ENCODE results near the gene DNMT3A.

Gene DNMT3A

DNA sequence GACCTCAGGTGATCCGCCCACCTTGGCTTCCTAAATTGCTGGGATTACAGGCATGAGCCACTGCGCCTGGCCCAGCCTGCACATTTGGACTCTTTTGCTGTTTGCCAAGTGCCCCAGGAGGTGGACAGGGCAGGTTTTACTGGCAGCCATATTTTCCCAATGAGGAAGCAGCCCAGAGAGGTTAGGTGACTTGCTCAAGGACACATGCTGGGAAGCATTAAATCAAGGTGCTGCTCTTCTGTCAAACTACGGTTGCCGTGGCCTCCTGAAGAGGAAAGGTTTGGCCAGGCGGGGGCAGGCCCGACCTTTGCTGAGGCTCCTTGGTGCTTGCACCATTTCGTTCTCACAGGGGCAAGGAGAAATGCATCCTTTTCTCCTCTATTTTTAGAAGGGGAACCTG is 44.0 kb downstream of the DNMT3A start:
- Histone ChIP-seq H3K4me3 (ENCODE audit: insufficient read depth in 1 of 2, low read depth in 1 of 2, low read length in 2 of 2) (no peak overlapping the region), H2AFZ (ENCODE audit: low read depth, low read length) (no peak overlapping the region), H3K14ac (ENCODE audit: low read length in 2 of 2) (no peak overlapping the region), H4K8ac (ENCODE audit: low read length) (no peak overlapping the region), H3K4me1 (ENCODE audit: control insufficient read depth, insufficient read depth, low read depth, low read length) (peaks cover 32% of the 10 kb centered on the region), H2AK5ac (ENCODE audit: low read length, severe bottlenecking) (no peak overlapping the region), H3K27me3 (ENCODE audit: control insufficient read depth in 1 of 2, insufficient read depth in 1 of 2, low read length in 2 of 2) (no peaks in the 10 kb centered on the region), H3K36me3 (ENCODE audit: control insufficient read depth in 1 of 2, insufficient read depth in 2 of 2, low read depth in 1 of 2, low read length in 2 of 2) (peaks cover 25 to 50% of the 10 kb centered on the region in 2 experiments), H3K23ac (ENCODE audit: low read length in 2 of 2) (no peak overlapping the region), H2BK120ac (ENCODE audit: low read depth, low read length) (no peak overlapping the region), H4K91ac (ENCODE audit: low read length) (no peak overlapping the region), H2BK12ac (ENCODE audit: low read length in 2 of 2) (no peak overlapping the region), H3K4ac (ENCODE audit: low read depth in 1 of 2, low read length in 2 of 2) (no peak overlapping the region), H3K9me3 (ENCODE audit: control insufficient read depth, low read length) (no peaks in the 10 kb centered on the region), H3K79me1 (replicated peaks; ENCODE audit: low read length, poor library complexity, severe bottlenecking) (peaks cover 3% of the 10 kb centered on the region), H2BK5ac (ENCODE audit: low read depth, low read length, poor library complexity, severe bottlenecking) (no peak overlapping the region), H3K4me2 (ENCODE audit: low read length, poor library complexity, severe bottlenecking) (no peak overlapping the region), H3K27ac (ENCODE audit: low read length, poor library complexity, severe bottlenecking) (no peak overlapping the region), H2BK15ac (ENCODE audit: low read depth, poor library complexity, severe bottlenecking) (no peak overlapping the region), H3K18ac (ENCODE audit: low read depth in 1 of 2, low read length in 2 of 2) (no peak overlapping the region), H3K9ac (ENCODE audit: low read length) (no peak overlapping the region)
- 82% methylated on average over 7 of the region's 7 CpGs for WGBS
- no peak for DNase-seq

DNA sequence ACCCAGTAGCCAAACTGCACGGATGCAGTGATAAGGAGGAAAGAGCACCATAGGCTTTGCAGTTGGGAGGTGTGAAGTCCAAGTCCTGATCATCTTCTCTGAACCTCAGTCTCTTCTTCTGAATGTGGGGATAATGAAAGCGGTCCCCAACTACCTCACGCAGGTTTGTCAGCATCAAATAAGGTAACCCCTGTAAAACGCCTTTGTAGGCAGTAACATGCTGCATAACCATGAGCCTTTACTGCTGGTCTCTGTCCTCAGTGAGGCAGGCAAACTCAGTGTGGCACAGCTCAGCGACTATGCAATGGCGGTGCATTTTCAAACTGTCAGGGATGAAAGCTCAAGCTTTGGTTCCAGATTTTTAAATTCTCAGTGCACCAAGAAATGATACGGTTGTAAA is 46.1 kb downstream of the DNMT3A start:
- H3K14ac ChIP-seq (ENCODE audit: low read length in 2 of 2), result no peak overlapping the region
- H2BK120ac ChIP-seq (ENCODE audit: low read depth, low read length), result no peak overlapping the region
- no peak for DNase-seq
- H2BK5ac ChIP-seq (ENCODE audit: low read depth, low read length, poor library complexity, severe bottlenecking), result no peak overlapping the region
- WGBS, result 99% methylated on average over 7 of the region's 7 CpGs
- no peak overlapping the region for H2AK5ac ChIP-seq (ENCODE audit: low read length, severe bottlenecking)
- no peak overlapping the region for H2BK15ac ChIP-seq (ENCODE audit: low read depth, poor library complexity, severe bottlenecking)
- peaks cover 27% of the 10 kb centered on the region for H3K4me1 ChIP-seq (ENCODE audit: control insufficient read depth, insufficient read depth, low read depth, low read length)
- H3K27me3 ChIP-seq (ENCODE audit: control insufficient read depth in 1 of 2, insufficient read depth in 1 of 2, low read length in 2 of 2), result no peaks in the 10 kb centered on the region
- H4K91ac ChIP-seq (ENCODE audit: low read length), result no peak overlapping the region
- H3K27ac ChIP-seq (ENCODE audit: low read length, poor library complexity, severe bottlenecking), result no peak overlapping the region
- H3K79me1 ChIP-seq (replicated peaks; ENCODE audit: low read length, poor library complexity, severe bottlenecking), result peaks cover 3% of the 10 kb centered on the region
- no peak overlapping the region for H2AFZ ChIP-seq (ENCODE audit: low read depth, low read length)
- no peaks in the 10 kb centered on the region for H3K9me3 ChIP-seq (ENCODE audit: control insufficient read depth, low read length)
- H3K23ac ChIP-seq (ENCODE audit: low read length in 2 of 2), result no peak overlapping the region
- no peak overlapping the region for H3K4me3 ChIP-seq (ENCODE audit: insufficient read depth in 1 of 2, low read depth in 1 of 2, low read length in 2 of 2)
- H2BK12ac ChIP-seq (ENCODE audit: low read length in 2 of 2), result no peak overlapping the region
- no peak overlapping the region for H3K18ac ChIP-seq (ENCODE audit: low read depth in 1 of 2, low read length in 2 of 2)
- no peak overlapping the region for H3K9ac ChIP-seq (ENCODE audit: low read length)
- H4K8ac ChIP-seq (ENCODE audit: low read length), result no peak overlapping the region
- peaks cover 25 to 53% of the 10 kb centered on the region in 2 experiments for H3K36me3 ChIP-seq (ENCODE audit: control insufficient read depth in 1 of 2, insufficient read depth in 2 of 2, low read depth in 1 of 2, low read length in 2 of 2)
- no peak overlapping the region for H3K4ac ChIP-seq (ENCODE audit: low read depth in 1 of 2, low read length in 2 of 2)
- H3K4me2 ChIP-seq (ENCODE audit: low read length, poor library complexity, severe bottlenecking), result no peak overlapping the region

DNA sequence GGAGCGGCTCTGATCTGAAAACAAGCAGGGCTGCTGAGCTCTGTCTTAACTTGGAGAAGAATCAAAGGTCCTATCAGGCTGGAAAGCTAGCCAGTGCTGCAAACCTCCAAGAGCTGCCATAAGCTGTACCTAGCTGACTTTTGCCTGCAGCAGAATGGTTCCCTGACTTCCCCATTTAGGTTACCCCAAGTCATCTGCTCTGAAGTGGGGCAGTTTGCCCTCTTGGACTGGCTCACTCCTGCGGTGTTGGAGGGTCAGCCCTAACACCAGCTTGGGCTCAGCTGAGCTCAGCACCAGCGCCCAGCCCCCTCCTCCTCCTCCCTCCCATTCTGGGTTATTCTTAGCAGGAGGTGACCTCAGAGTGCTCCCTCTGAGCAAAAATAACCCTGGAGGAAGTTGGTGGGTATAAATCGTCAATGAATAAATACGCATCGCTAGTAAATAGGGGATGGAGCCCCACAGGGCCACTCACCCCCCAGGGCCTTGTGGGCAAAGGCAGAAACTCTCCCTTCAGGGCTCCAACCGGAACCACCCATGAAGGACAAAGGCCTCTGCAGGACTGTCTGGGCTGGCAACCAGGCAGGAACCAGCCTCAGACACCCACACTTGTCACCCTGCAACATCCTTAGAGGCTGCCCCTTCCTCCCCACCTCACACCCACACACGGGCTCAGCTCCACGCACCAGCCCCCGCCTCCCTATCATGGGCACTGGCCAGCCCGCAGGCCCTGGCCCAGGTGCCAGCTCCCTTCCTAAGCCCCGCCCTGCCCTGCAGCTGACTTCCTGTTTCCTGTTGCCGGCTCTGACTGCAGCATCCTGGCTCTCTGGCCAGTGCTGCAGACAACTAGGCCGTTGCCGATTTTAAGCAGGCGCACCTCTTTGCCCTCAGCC is 46.9 kb downstream of the DNMT3A start:
- H3K9me3 ChIP-seq (ENCODE audit: control insufficient read depth, low read length), result no peaks in the 10 kb centered on the region
- no peak overlapping the region for H3K4me2 ChIP-seq (ENCODE audit: low read length, poor library complexity, severe bottlenecking)
- no peak overlapping the region for H3K23ac ChIP-seq (ENCODE audit: low read length in 2 of 2)
- H3K4ac ChIP-seq (ENCODE audit: low read depth in 1 of 2, low read length in 2 of 2), result peak overlapping the region in 1 of 2 experiments; percentile 84
- H3K4me3 ChIP-seq (ENCODE audit: insufficient read depth in 1 of 2, low read depth in 1 of 2, low read length in 2 of 2), result no peak overlapping the region
- H3K27ac ChIP-seq (ENCODE audit: low read length, poor library complexity, severe bottlenecking), result peak overlapping the region; percentile 48
- peak overlapping the region; percentile 46 for H2AK5ac ChIP-seq (ENCODE audit: low read length, severe bottlenecking)
- H4K8ac ChIP-seq (ENCODE audit: low read length), result peak overlapping the region; percentile 45
- peaks cover 24 to 49% of the 10 kb centered on the region in 2 experiments for H3K36me3 ChIP-seq (ENCODE audit: control insufficient read depth in 1 of 2, insufficient read depth in 2 of 2, low read depth in 1 of 2, low read length in 2 of 2)
- H2BK15ac ChIP-seq (ENCODE audit: low read depth, poor library complexity, severe bottlenecking), result peak overlapping the region; percentile 32
- H3K79me1 ChIP-seq (replicated peaks; ENCODE audit: low read length, poor library complexity, severe bottlenecking), result peaks cover 3% of the 10 kb centered on the region
- H4K91ac ChIP-seq (ENCODE audit: low read length), result peak overlapping the region; percentile 57
- peak overlapping the region in 1 of 2 experiments; percentile 45 for H2BK12ac ChIP-seq (ENCODE audit: low read length in 2 of 2)
- H3K4me1 ChIP-seq (ENCODE audit: control insufficient read depth, insufficient read depth, low read depth, low read length), result peaks cover 25% of the 10 kb centered on the region
- peak; percentile 18 for DNase-seq
- peak overlapping the region; percentile 5 to 48 for H3K18ac ChIP-seq (ENCODE audit: low read depth in 1 of 2, low read length in 2 of 2)
- no peak overlapping the region for H2BK120ac ChIP-seq (ENCODE audit: low read depth, low read length)
- no peak overlapping the region for H3K9ac ChIP-seq (ENCODE audit: low read length)
- H2BK5ac ChIP-seq (ENCODE audit: low read depth, low read length, poor library complexity, severe bottlenecking), result no peak overlapping the region
- H3K14ac ChIP-seq (ENCODE audit: low read length in 2 of 2), result peak overlapping the region in 1 of 2 experiments; percentile 0
- no peaks in the 10 kb centered on the region for H3K27me3 ChIP-seq (ENCODE audit: control insufficient read depth in 1 of 2, insufficient read depth in 1 of 2, low read length in 2 of 2)
- H2AFZ ChIP-seq (ENCODE audit: low read depth, low read length), result no peak overlapping the region
- WGBS, result 80% methylated on average over 15 of the region's 16 CpGs

DNA sequence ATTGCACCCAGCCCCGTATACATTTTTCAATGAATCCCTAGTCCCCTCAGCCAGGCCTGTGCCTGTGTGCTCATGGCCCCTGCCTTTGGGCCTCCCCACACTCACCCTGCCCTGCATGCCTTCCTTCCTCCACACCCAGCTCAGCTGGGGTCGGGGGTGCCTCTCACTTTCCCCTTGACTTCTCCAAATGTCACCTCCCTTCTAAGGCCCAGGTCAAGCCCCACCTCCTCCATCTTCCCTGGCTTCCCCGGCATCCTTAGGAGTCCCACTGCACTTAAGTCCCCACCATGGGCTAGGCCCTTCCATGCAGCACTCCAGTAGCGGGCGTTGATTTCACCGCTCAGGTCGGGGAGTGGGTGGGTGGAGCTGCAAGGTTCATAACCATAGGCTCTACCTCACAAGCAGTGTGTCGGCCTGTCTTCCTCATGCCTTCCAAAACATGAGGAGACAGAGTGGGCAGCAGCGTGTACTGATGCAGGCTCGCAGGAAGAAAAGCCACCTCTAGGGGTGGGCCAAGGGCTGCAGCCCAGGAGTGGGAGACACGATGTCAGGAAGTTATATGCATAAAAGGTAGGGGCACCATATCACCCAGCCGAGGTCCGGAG is 47.7 kb downstream of the DNMT3A start:
- H3K9ac ChIP-seq (ENCODE audit: low read length), result no peak overlapping the region
- no peak overlapping the region for H3K4ac ChIP-seq (ENCODE audit: low read depth in 1 of 2, low read length in 2 of 2)
- no peaks in the 10 kb centered on the region for H3K27me3 ChIP-seq (ENCODE audit: control insufficient read depth in 1 of 2, insufficient read depth in 1 of 2, low read length in 2 of 2)
- no peak overlapping the region for H2AFZ ChIP-seq (ENCODE audit: low read depth, low read length)
- no peak overlapping the region for H4K91ac ChIP-seq (ENCODE audit: low read length)
- H3K4me3 ChIP-seq (ENCODE audit: insufficient read depth in 1 of 2, low read depth in 1 of 2, low read length in 2 of 2), result no peak overlapping the region
- H4K8ac ChIP-seq (ENCODE audit: low read length), result no peak overlapping the region
- no peak overlapping the region for H2BK15ac ChIP-seq (ENCODE audit: low read depth, poor library complexity, severe bottlenecking)
- H3K4me1 ChIP-seq (ENCODE audit: control insufficient read depth, insufficient read depth, low read depth, low read length), result peaks cover 25% of the 10 kb centered on the region
- DNase-seq, result no peak
- H3K36me3 ChIP-seq (ENCODE audit: control insufficient read depth in 1 of 2, insufficient read depth in 2 of 2, low read depth in 1 of 2, low read length in 2 of 2), result peaks cover 18 to 41% of the 10 kb centered on the region in 2 experiments
- no peak overlapping the region for H3K18ac ChIP-seq (ENCODE audit: low read depth in 1 of 2, low read length in 2 of 2)
- H3K23ac ChIP-seq (ENCODE audit: low read length in 2 of 2), result no peak overlapping the region
- WGBS, result 92% methylated on average over 13 of the region's 13 CpGs
- no peak overlapping the region for H3K27ac ChIP-seq (ENCODE audit: low read length, poor library complexity, severe bottlenecking)
- peaks cover 3% of the 10 kb centered on the region for H3K79me1 ChIP-seq (replicated peaks; ENCODE audit: low read length, poor library complexity, severe bottlenecking)
- H2BK120ac ChIP-seq (ENCODE audit: low read depth, low read length), result no peak overlapping the region
- no peak overlapping the region for H3K4me2 ChIP-seq (ENCODE audit: low read length, poor library complexity, severe bottlenecking)
- H3K14ac ChIP-seq (ENCODE audit: low read length in 2 of 2), result no peak overlapping the region
- H2AK5ac ChIP-seq (ENCODE audit: low read length, severe bottlenecking), result no peak overlapping the region
- H3K9me3 ChIP-seq (ENCODE audit: control insufficient read depth, low read length), result no peaks in the 10 kb centered on the region
- no peak overlapping the region for H2BK12ac ChIP-seq (ENCODE audit: low read length in 2 of 2)
- H2BK5ac ChIP-seq (ENCODE audit: low read depth, low read length, poor library complexity, severe bottlenecking), result no peak overlapping the region
